Neural progenitor cell (in vitro differentiated cells): ENCODE measurements around the gene CSKMT. TPM values are rescaled to one million over a fixed set of nuclear protein-coding genes. Genes with fewer than 3 reads are reported as not detected.

Experiments
- DNase-seq: peaks from one replicate; pipeline ENCODE4 v3.0.0-alpha.2; 2016; ENCODE audit warnings: low spot score
- H2AFZ ChIP-seq: fragments of 200-600 bp; sonication (generic); replicated peaks from 2 replicates; pipeline ENCODE4 v1.6.1; 2016; ENCODE audit warnings: antibody characterized with exemption
- H3F3A ChIP-seq: fragments of 200-600 bp; sonication (generic); 2 replicates; pipeline ENCODE4 v1.6.1; 2016; ENCODE audit warnings: antibody characterized with exemption, low read depth
- H3K27ac ChIP-seq: fragments of 200-600 bp; sonication (generic); 2 replicates; pipeline ENCODE4 v1.5.1; 2016; ENCODE audit warnings: mild to moderate bottlenecking
- H3K27me3 ChIP-seq: fragments of 200-600 bp; sonication (generic); 2 replicates; pipeline ENCODE4 v1.6.1; 2016; ENCODE audit warnings: mild to moderate bottlenecking, moderate library complexity
- H3K36me3 ChIP-seq: fragments of 200-600 bp; sonication (generic); 2 replicates; pipeline ENCODE4 v1.5.1; 2016
- H3K4me1 ChIP-seq: fragments of 200-600 bp; sonication (generic); 2 replicates; pipeline ENCODE4 v1.6.1; 2016; ENCODE audit warnings: mixed run types
- H3K4me2 ChIP-seq: fragments of 200-600 bp; sonication (generic); 2 replicates; pipeline ENCODE4 v1.6.1; 2016
- H3K4me3 ChIP-seq: fragments of 200-600 bp; sonication (generic); 2 replicates; pipeline ENCODE4 v1.5.1; 2016
- H3K79me2 ChIP-seq: fragments of 200-600 bp; sonication (generic); 2 replicates; pipeline ENCODE4 v1.6.1; 2016; ENCODE audit warnings: low read depth
- H3K9ac ChIP-seq: fragments of 200-600 bp; sonication (generic); 2 replicates; pipeline ENCODE4 v1.6.1; 2016
- H3K9me3 ChIP-seq: fragments of 200-600 bp; sonication (generic); 2 replicates; pipeline ENCODE4 v1.5.1; 2016; ENCODE audit warnings: low read depth
- H4K20me1 ChIP-seq: fragments of 200-600 bp; sonication (generic); 2 replicates; pipeline ENCODE4 v1.6.1; 2016; ENCODE audit warnings: low read depth
- H3K27ac Mint-ChIP-seq: 3 replicates; pipeline ENCODE4 v1.8.0; 2021; ENCODE audit warnings: mixed read lengths
- H3K27me3 Mint-ChIP-seq: 2 replicates; pipeline ENCODE4 v1.8.0; 2022; ENCODE audit warnings: low read depth, mild to moderate bottlenecking, inconsistent platforms, moderate library complexity, mixed read lengths; ENCODE audit not compliant: insufficient read depth
- H3K36me3 Mint-ChIP-seq: 3 replicates; pipeline ENCODE4 v1.8.0; 2021; ENCODE audit warnings: mixed read lengths
- H3K4me1 Mint-ChIP-seq: 3 replicates; pipeline ENCODE4 v1.8.0; 2021; ENCODE audit warnings: mixed read lengths
- H3K4me3 Mint-ChIP-seq: 3 replicates; pipeline ENCODE4 v1.8.0; 2021; ENCODE audit warnings: mild to moderate bottlenecking, moderate library complexity, mixed read lengths
- H3K9me3 Mint-ChIP-seq: 3 replicates; pipeline ENCODE4 v1.8.0; 2020; ENCODE audit warnings: mixed read lengths
- EZH2 ChIP-seq: fragments of 200-600 bp; sonication (generic); IDR thresholded peaks from 2 replicates; pipeline ENCODE4 v1.6.1; 2017; ENCODE audit warnings: antibody characterized with exemption, mild to moderate bottlenecking, moderate library complexity
- EZH2phosphoT487 ChIP-seq: fragments of 200-600 bp; sonication (generic); IDR thresholded peaks from 2 replicates; pipeline ENCODE4 v1.6.1; 2017; ENCODE audit warnings: antibody characterized with exemption
- total RNA-seq: library from RNA; depleted of rRNA; stranded (reverse); fragments of >200 nt; gene quantifications from 2 replicates; pipeline ENCODE4 v1.2.3, GENCODE V29; 2015; ENCODE audit warnings: low replicate concordance
- TF ChIP-seq, protein P1 (sequence below): fragments of 200-600 bp; sonication (generic); IDR thresholded peaks from 2 replicates; pipeline ENCODE4 v1.5.1; 2017; ENCODE audit warnings: antibody characterized with exemption, mild to moderate bottlenecking

The CSKMT gene
- total RNA-seq, 1 donor from 2014 or later, result 4.3 TPM

DNA sequence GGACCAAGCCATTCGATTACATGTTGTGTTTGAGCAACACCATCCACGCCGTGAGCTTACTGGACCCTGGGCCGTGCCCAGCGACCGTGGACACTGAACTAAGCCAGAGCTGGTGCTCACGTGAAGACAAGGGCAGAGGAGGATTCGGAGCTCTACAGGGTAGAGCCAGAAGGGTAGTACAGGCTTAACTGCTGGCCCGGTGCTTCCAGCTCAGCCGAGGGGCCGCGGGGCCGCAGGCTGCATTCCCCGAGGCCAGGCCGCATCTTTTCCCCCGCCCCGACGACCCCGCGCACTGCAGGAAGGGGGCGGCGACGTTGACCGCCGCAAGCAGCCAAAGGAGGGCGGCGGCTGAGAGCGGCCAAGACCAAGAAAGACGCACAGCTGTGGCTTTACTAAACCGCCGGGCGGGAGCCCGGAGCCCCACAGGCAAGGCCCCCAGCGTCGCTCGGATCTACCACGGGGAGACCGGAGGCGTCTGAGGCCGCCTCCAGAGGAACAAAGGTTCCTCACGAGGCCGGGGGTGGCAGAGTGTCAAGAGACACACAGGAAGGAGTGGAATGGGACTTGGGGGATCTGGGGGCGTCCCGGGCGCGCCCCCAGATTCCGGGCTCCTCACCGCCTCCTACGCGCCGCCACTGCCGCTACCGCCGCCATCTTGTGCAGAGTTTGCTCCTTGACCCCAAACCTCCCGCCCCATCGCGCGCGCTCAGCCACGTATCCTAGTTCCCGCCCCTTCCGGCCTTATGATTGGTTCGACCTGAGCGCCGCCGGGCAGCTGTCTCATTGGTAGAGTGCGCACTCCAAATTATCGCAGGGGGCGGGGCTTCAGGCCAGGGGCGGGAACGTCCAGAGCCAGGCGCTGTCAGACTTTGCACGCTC lies 18.9 kb upstream of the CSKMT start, which contains the start of gene GANAB:
TSS of gene GANAB (minus strand) at position 668 of the 879 bp plus-strand sequence. CDS start at position 654, 14 bp downstream.
- H3K9me3 Mint-ChIP-seq, result no peaks in the 10 kb centered on the region
- Histone ChIP-seq H3K27me3 (no peaks in the 10 kb centered on the region), H3K36me3 (no peaks in the 10 kb centered on the region), H3K4me1 (peaks cover 6% of the 10 kb centered on the region), H3K9me3 (no peaks in the 10 kb centered on the region), H3F3A (peaks cover 16% of the 10 kb centered on the region), H4K20me1 (peaks cover 20% of the 10 kb centered on the region), H3K27ac (peak within 1 kb of the TSS; percentile 94), H3K9ac (peak within 1 kb of the TSS; percentile 99), H3K4me3 (peak within 1 kb of the TSS; percentile 98), H2AFZ (peak within 1 kb of the TSS; percentile 81), H3K79me2 (peaks cover 62% of the 10 kb centered on the region), H3K4me2 (peak within 1 kb of the TSS; percentile 95)
- peak; percentile 100 for DNase-seq
- TF ChIP-seq, protein P1, sequence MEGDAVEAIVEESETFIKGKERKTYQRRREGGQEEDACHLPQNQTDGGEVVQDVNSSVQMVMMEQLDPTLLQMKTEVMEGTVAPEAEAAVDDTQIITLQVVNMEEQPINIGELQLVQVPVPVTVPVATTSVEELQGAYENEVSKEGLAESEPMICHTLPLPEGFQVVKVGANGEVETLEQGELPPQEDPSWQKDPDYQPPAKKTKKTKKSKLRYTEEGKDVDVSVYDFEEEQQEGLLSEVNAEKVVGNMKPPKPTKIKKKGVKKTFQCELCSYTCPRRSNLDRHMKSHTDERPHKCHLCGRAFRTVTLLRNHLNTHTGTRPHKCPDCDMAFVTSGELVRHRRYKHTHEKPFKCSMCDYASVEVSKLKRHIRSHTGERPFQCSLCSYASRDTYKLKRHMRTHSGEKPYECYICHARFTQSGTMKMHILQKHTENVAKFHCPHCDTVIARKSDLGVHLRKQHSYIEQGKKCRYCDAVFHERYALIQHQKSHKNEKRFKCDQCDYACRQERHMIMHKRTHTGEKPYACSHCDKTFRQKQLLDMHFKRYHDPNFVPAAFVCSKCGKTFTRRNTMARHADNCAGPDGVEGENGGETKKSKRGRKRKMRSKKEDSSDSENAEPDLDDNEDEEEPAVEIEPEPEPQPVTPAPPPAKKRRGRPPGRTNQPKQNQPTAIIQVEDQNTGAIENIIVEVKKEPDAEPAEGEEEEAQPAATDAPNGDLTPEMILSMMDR, result peak; percentile 4
- TF ChIP-seq EZH2phosphoT487 (no peak), EZH2 (no peak)
- H3K27ac Mint-ChIP-seq, result peak within 1 kb of the TSS; percentile 99
- peaks cover 8% of the 10 kb centered on the region for H3K27me3 Mint-ChIP-seq
- peaks cover 12% of the 10 kb centered on the region for H3K36me3 Mint-ChIP-seq
- peak within 1 kb of the TSS; percentile 100 for H3K4me3 Mint-ChIP-seq
- peaks cover 15% of the 10 kb centered on the region for H3K4me1 Mint-ChIP-seq

DNA sequence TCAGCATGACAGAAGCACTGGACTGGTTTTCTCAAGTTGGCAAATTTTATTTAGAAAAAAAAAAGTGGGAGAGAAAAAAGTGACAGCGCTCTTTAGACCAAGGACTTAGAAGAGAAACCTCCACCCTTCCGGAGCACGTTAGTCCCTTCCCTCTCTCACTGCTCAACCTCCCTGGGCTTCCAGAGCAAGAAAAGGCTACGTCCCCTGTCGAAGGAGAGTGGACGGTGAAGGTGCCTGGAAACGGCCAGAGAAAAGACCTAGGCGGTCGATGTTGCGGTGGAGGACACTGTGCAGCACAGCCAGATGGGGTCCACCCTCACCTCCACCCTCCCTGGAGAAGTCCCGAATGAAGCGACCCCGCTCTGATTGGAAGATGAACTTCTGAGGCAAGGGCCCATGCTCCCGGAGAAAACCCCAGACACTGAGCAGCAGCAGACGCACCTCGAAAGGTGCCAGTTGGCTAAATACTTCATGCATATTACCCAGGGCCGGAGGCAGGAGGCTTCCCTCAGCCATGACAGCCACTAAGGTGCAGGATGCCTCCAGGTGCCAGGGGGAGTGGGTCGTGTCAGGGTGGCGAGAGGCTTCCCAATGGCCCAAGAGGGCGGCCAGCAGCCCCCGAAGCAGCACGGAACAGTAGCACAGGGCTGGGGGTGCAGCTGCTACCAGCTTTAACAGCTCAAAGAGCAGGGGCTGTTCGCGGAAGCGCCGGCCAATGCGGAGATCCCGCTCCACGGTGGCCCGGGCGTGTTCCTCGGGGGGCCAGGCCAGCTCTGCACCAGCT lies 18.1 kb upstream of the CSKMT start:
- no peak for DNase-seq
- H3K4me1 Mint-ChIP-seq, result peaks cover 18% of the 10 kb centered on the region
- no peak overlapping the region for H3K27ac ChIP-seq
- no peak overlapping the region for H3K9ac ChIP-seq
- H3K79me2 ChIP-seq, result peaks cover 62% of the 10 kb centered on the region
- TF ChIP-seq EZH2phosphoT487, result no peak
- TF ChIP-seq, protein P1, result no peak
- no peak for TF ChIP-seq EZH2
- peak overlapping the region; percentile 53 for H3K4me2 ChIP-seq
- peaks cover 8% of the 10 kb centered on the region for H3K27me3 Mint-ChIP-seq
- no peaks in the 10 kb centered on the region for H3K36me3 ChIP-seq
- no peaks in the 10 kb centered on the region for H3K9me3 Mint-ChIP-seq
- H3K36me3 Mint-ChIP-seq, result peaks cover 9% of the 10 kb centered on the region
- H4K20me1 ChIP-seq, result peaks cover 17% of the 10 kb centered on the region
- no peak overlapping the region for H3K4me3 ChIP-seq
- peaks cover 16% of the 10 kb centered on the region for H3F3A ChIP-seq
- H3K4me3 Mint-ChIP-seq, result peak overlapping the region; percentile 100
- no peaks in the 10 kb centered on the region for H3K27me3 ChIP-seq
- no peak overlapping the region for H2AFZ ChIP-seq
- H3K9me3 ChIP-seq, result no peaks in the 10 kb centered on the region
- peak overlapping the region; percentile 34 for H3K27ac Mint-ChIP-seq
- peaks cover 6% of the 10 kb centered on the region for H3K4me1 ChIP-seq

DNA sequence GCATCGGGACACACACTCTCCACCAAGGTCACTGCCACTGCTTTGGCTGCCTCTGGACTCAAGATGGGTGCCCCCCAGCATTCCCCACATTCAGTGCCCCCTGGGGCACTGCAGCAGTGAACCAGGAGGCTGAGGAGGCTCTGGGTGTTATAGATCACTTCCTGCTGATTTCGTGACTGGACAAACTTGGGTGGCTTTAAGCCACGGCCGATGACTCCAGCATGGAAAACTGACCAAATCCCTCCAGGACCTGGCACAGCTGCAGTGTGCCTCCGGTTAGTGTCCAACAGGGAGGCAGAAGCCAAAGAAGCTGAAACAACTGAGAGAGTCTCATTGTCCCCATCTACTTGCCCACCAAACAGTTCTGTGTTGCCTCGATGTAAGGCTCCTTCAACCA lies 17.5 kb upstream of the CSKMT start:
- Mint-ChIP-seq H3K4me3 (no peak overlapping the region), H3K4me1 (peaks cover 22% of the 10 kb centered on the region), H3K36me3 (peaks cover 9% of the 10 kb centered on the region), H3K27me3 (peaks cover 8% of the 10 kb centered on the region), H3K9me3 (no peaks in the 10 kb centered on the region), H3K27ac (no peak overlapping the region)
- Histone ChIP-seq H3F3A (peaks cover 18% of the 10 kb centered on the region), H3K27ac (no peak overlapping the region), H3K9me3 (no peaks in the 10 kb centered on the region), H3K79me2 (peaks cover 62% of the 10 kb centered on the region), H3K9ac (no peak overlapping the region), H4K20me1 (peaks cover 17% of the 10 kb centered on the region), H3K27me3 (no peaks in the 10 kb centered on the region), H3K4me1 (peaks cover 6% of the 10 kb centered on the region), H3K4me2 (no peak overlapping the region), H3K4me3 (no peak overlapping the region), H3K36me3 (no peaks in the 10 kb centered on the region), H2AFZ (no peak overlapping the region)
- TF ChIP-seq EZH2 (no peak), EZH2phosphoT487 (no peak)
- TF ChIP-seq, protein P1, result no peak
- no peak for DNase-seq
